ENCODE measurements around the gene PDE4A. TPM values are rescaled to one million over a fixed set of nuclear protein-coding genes. Genes with fewer than 3 reads are reported as not detected.

The PDE4A gene
- total and polyA plus RNA-seq, 4 donors: 10.3 to 23.6 (median 12.8) TPM

DNA sequence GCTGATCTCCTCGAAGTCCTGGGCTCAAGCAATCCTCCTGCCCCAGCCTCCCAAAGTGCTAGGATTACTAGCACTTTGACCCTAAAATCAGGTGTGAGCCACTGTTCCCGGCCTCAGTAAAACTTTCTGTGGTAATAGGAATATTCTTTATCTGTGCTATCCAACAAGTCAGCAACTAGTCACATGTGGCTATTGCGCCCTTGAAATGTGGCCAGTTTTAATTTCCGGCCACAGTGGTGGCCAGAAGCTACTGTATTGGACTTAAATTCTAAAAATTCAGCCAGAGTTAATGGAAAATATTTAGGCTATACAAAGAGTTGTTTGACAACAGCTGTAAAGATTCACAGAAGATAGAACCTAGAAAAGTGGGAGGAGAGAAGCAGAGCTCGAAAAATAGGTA, 52.9 kb downstream of the PDE4A start:
- H3K27ac ChIP-seq (ENCODE audit: low read depth in 1 of 2, low read length in 1 of 2): no peak overlapping the region
- no peaks in the 10 kb centered on the region for H3K9me3 ChIP-seq (ENCODE audit: control insufficient read depth in 4 of 4, insufficient read depth in 3 of 4, low read length in 3 of 4)
- no peak overlapping the region for H3K4me3 ChIP-seq
- DNase-seq (no peak), ATAC-seq (ENCODE audit: insufficient read depth, low FRiP score) (no peak)
- no peak for TF ChIP-seq CTCF (IDR thresholded peaks at IDR 0.05; ENCODE audit: control extremely low read depth, extremely low read depth)
- no peaks in the 10 kb centered on the region for H3K36me3 ChIP-seq (ENCODE audit: control insufficient read depth in 4 of 4, insufficient read depth in 4 of 4, low read length in 4 of 4)
- WGBS, 2 donors: 77 to 89% methylated on average over 5 of the region's 5 CpGs
- H3K9ac ChIP-seq (ENCODE audit: insufficient read depth in 1 of 2, low read length in 2 of 2): no peak overlapping the region
- H3K27me3 ChIP-seq (ENCODE audit: control insufficient read depth in 3 of 3, insufficient read depth in 3 of 3, low read length in 2 of 3): no peaks in the 10 kb centered on the region
- H3K4me1 ChIP-seq (ENCODE audit: control insufficient read depth in 5 of 5, insufficient read depth in 5 of 5, low read length in 5 of 5): no peaks in the 10 kb centered on the region

DNA sequence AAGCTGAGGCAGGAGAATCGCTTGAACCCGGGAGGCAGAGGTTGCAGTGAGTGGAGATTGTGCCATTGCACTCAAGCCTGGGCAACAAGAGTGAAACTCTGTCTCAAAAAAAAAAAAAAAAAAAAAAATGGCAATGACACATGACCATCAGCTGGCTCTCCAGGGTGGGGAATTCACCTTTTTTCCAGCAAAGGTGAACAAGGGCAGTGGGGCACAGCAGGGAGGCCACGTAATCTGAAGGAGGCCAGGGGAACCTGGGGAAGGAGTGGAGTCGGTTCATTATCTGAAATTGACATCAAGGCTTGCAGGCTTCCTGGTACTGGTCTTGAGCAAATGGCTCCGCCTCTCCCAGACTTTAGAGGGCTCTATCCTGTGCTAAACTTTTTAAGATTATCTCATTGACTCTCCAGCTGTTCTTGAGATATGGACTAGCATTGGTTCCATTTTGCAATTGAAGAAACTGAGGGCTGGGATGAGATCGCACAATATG, 54.7 kb downstream of the PDE4A start:
- no peak for TF ChIP-seq CTCF (IDR thresholded peaks at IDR 0.05; ENCODE audit: control extremely low read depth, extremely low read depth)
- H3K9me3 ChIP-seq (ENCODE audit: control insufficient read depth in 4 of 4, insufficient read depth in 3 of 4, low read length in 3 of 4): no peaks in the 10 kb centered on the region
- ATAC-seq (ENCODE audit: insufficient read depth, low FRiP score) (no peak), DNase-seq (no peak)
- no peak overlapping the region for H3K27ac ChIP-seq (ENCODE audit: low read depth in 1 of 2, low read length in 1 of 2)
- no peaks in the 10 kb centered on the region for H3K27me3 ChIP-seq (ENCODE audit: control insufficient read depth in 3 of 3, insufficient read depth in 3 of 3, low read length in 2 of 3)
- WGBS, 2 donors: 52 to 56% methylated on average over 6 of the region's 6 CpGs
- no peak overlapping the region for H3K4me3 ChIP-seq
- H3K36me3 ChIP-seq (ENCODE audit: control insufficient read depth in 4 of 4, insufficient read depth in 4 of 4, low read length in 4 of 4): no peaks in the 10 kb centered on the region
- peaks cover 0 to 4% (median 0%) of the 10 kb centered on the region in 5 donors for H3K4me1 ChIP-seq (ENCODE audit: control insufficient read depth in 5 of 5, insufficient read depth in 5 of 5, low read length in 5 of 5)
- no peak overlapping the region for H3K9ac ChIP-seq (ENCODE audit: insufficient read depth in 1 of 2, low read length in 2 of 2)

GRCh38 chr19:10478476-10478875, 58.1 kb downstream of the PDE4A start:
- no peak for TF ChIP-seq CTCF (IDR thresholded peaks at IDR 0.05; ENCODE audit: control extremely low read depth, extremely low read depth)
- no peak overlapping the region for H3K4me3 ChIP-seq
- no peaks in the 10 kb centered on the region for H3K36me3 ChIP-seq (ENCODE audit: control insufficient read depth in 4 of 4, insufficient read depth in 4 of 4, low read length in 4 of 4)
- ATAC-seq (ENCODE audit: insufficient read depth, low FRiP score): no peak
- H3K4me1 ChIP-seq (ENCODE audit: control insufficient read depth in 5 of 5, insufficient read depth in 5 of 5, low read length in 5 of 5): peaks cover 0 to 4% (median 0%) of the 10 kb centered on the region in 5 donors
- 34 to 44% methylated on average over 5 of the region's 5 CpGs for WGBS, 2 donors
- H3K9me3 ChIP-seq (ENCODE audit: control insufficient read depth in 4 of 4, insufficient read depth in 3 of 4, low read length in 3 of 4): no peaks in the 10 kb centered on the region
- H3K9ac ChIP-seq (ENCODE audit: insufficient read depth in 1 of 2, low read length in 2 of 2): no peak overlapping the region
- no peak for DNase-seq
- no peaks in the 10 kb centered on the region for H3K27me3 ChIP-seq (ENCODE audit: control insufficient read depth in 3 of 3, insufficient read depth in 3 of 3, low read length in 2 of 3)
- H3K27ac ChIP-seq (ENCODE audit: low read depth in 1 of 2, low read length in 1 of 2): no peak overlapping the region

DNA sequence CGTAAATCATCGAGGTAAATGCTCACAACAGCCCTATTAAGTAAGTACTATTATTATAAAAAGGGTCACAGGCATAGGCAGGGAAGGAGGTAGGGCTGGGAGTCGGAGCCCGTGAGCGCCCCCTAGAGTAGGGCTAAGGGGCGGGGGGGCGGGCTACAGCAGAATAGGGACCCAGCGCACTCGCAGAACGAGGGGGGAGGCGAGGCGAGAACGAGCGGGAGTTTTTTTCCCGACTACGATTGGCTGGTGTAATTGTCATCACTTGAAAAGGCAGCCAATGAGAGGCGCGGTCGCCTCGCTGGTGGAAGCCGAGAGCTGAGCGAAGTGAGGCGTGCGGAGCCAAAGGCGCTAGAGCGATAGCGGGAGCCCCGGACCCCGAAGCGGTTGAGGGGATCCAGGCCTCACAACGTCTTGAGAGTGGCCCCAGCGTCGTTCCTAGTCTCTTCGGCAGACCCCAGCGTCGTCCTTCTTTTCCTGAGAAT, 58.6 kb downstream of the PDE4A start:
- no peak overlapping the region for H3K27ac ChIP-seq (ENCODE audit: low read depth in 1 of 2, low read length in 1 of 2)
- peak overlapping the region in 1 of 2 donors; percentile 49 for H3K9ac ChIP-seq (ENCODE audit: insufficient read depth in 1 of 2, low read length in 2 of 2)

More for the DNA sequence above, 58.6 kb downstream of the PDE4A start:
- H3K9me3 ChIP-seq (ENCODE audit: control insufficient read depth in 4 of 4, insufficient read depth in 3 of 4, low read length in 3 of 4): no peaks in the 10 kb centered on the region
- H3K4me1 ChIP-seq (ENCODE audit: control insufficient read depth in 5 of 5, insufficient read depth in 5 of 5, low read length in 5 of 5): peaks cover 0 to 4% (median 0%) of the 10 kb centered on the region in 5 donors
- H3K27me3 ChIP-seq (ENCODE audit: control insufficient read depth in 3 of 3, insufficient read depth in 3 of 3, low read length in 2 of 3): no peaks in the 10 kb centered on the region
- H3K4me3 ChIP-seq: no peak overlapping the region
- WGBS, 2 donors: 1 to 2% methylated on average over 35 to 36 of the region's 36 CpGs
- DNase-seq: peak; percentile 86 to 92 (median 90)
- H3K36me3 ChIP-seq (ENCODE audit: control insufficient read depth in 4 of 4, insufficient read depth in 4 of 4, low read length in 4 of 4): no peaks in the 10 kb centered on the region
- TF ChIP-seq CTCF (IDR thresholded peaks at IDR 0.05; ENCODE audit: control extremely low read depth, extremely low read depth): no peak
- peak; percentile 88 for ATAC-seq (ENCODE audit: insufficient read depth, low FRiP score)

All from lung (tissue), 12 donors.